Measurements from ENCODE around the gene SLC35E1. TPM values are rescaled to one million over a fixed set of nuclear protein-coding genes. Genes with fewer than 3 reads are reported as not detected.
A peak's percentile ranks its signal among the peaks of the same experiment; 100 is the strongest.
"Not testable (repeated sequence)": the region's sequence is repeated elsewhere in the genome, so short reads cannot be mapped to it uniquely, and the experiment has no call there.

SLC35E1 gene
- total RNA-seq, 2 experiments from 2014 or later = 72.3 to 76.3 TPM

DNA sequence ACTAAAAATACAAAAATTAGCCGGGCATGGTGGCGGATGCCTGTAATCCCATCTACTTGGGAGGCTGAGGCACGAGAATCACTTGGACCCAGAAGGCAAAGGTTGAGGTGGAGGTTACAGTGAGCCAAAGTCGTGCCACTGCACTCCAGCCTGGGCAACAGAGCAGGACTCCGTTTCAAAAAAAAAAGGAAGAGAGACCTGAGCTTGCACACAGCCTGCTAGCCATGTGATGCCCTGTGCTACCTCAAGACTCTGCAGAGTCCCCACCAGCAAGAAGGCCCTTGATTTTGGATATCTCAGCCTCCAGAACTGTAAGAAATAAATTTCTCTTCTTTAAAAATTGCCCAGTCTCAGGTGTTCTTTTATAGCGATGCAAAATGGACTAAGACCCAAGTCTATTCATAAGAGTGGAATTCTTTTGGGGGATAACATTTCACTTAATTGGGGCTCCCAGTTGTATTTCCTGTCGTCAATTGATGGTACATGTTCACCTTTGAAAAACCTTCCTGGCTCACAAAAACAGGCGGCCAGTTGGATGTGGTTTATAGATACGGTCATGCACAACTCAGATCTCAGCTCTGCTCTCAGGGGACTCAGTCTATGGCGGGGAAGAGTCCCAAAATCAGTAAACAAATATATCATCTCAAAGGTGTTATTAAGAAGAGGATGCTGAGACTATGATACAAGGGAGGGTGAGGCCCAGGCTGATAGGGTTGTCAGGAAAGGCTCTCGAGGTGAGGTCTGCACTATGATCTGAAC lies 27.6 kb downstream of the SLC35E1 start:
- POLR2A ChIA-PET = interaction anchor here (1.2 kb wide), 1 partner anchor 12 kb away, joined by 3 read pairs; no protein-coding TSS in a partner anchor
- no peaks in the 10 kb centered on the region for H3K27me3 Mint-ChIP-seq

DNA sequence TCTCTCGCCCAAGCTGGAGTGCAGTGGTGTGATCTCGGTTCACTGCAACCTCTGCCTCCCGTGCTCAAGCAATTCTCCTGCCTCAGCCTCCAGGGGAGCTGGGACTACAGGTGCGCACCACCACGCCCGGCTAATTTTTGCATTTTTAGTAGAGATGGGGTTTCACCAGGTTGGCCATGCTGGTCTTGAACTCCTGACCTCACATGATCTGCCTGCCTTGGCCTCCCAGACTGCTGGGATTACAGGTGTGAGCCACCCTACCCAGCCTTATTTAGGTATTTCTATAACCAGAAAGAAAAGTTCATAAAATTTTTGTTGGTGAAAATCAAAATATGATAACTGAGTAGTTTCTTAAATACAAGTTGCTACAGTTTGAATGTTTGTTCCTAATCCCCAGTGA lies 28.5 kb downstream of the SLC35E1 start:
- H3K27me3 Mint-ChIP-seq; CTCF ChIA-PET; H3K27ac ChIP-seq (ENCODE audit: low read depth in 1 of 2, low read length in 2 of 2); H3K27me3 ChIP-seq (ENCODE audit: control insufficient read depth in 1 of 2, insufficient read depth in 2 of 2, low read length in 2 of 2); H3K9me3 ChIP-seq (ENCODE audit: control insufficient read depth in 1 of 2, insufficient read depth in 1 of 2, low read length in 2 of 2); H3K9me3 Mint-ChIP-seq; H3K4me3 ChIP-seq (ENCODE audit: low read length); ATAC-seq (ENCODE audit: poor library complexity); DNase-seq: not testable (repeated sequence)
- Mint-ChIP-seq H3K4me3 (peak overlapping the region; percentile 97), H3K36me3 (ENCODE audit: low read depth) (peaks cover 28% of the 10 kb centered on the region), H3K27ac (peak overlapping the region; percentile 84), H3K4me1 (ENCODE audit: low read depth) (peaks cover 38% of the 10 kb centered on the region)
- intact Hi-C loops (cut with DNase I, micrococcal nuclease) = loop anchor here in 1 of 2 experiments (2.0 kb wide), 1 partner anchor 117 kb away; the partner anchor contains the start of genes SMIM7 and TMEM38A
- Histone ChIP-seq H3K36me3 (ENCODE audit: insufficient read depth, low read length) (peaks cover 12% of the 10 kb centered on the region), H3K4me1 (ENCODE audit: insufficient read depth, low read length) (peaks cover 58% of the 10 kb centered on the region)
- POLR2A ChIA-PET = interaction anchor here (1.5 to 1.6 kb wide), 2 partner anchors 23 to 44 kb away, joined by 6 to 12 read pairs; no protein-coding TSS in a partner anchor

More for the DNA sequence above, 27.6 kb downstream of the SLC35E1 start:
- intact Hi-C loops (cut with DNase I, micrococcal nuclease) = no loop called here
- ATAC-seq (ENCODE audit: poor library complexity) = no peak
- Mint-ChIP-seq H3K27ac (peak overlapping the region; percentile 45), H3K4me3 (peak overlapping the region; percentile 80), H3K9me3 (no peaks in the 10 kb centered on the region), H3K4me1 (ENCODE audit: low read depth) (peaks cover 35% of the 10 kb centered on the region), H3K36me3 (ENCODE audit: low read depth) (peaks cover 24% of the 10 kb centered on the region)
- peaks cover 51% of the 10 kb centered on the region for H3K4me1 ChIP-seq (ENCODE audit: insufficient read depth, low read length)
- H3K36me3 ChIP-seq (ENCODE audit: insufficient read depth, low read length) = peaks cover 5% of the 10 kb centered on the region
- no peaks in the 10 kb centered on the region for H3K9me3 ChIP-seq (ENCODE audit: control insufficient read depth in 1 of 2, insufficient read depth in 1 of 2, low read length in 2 of 2)
- CTCF ChIA-PET = no interaction called here
- TF ChIP-seq, protein P1, sequence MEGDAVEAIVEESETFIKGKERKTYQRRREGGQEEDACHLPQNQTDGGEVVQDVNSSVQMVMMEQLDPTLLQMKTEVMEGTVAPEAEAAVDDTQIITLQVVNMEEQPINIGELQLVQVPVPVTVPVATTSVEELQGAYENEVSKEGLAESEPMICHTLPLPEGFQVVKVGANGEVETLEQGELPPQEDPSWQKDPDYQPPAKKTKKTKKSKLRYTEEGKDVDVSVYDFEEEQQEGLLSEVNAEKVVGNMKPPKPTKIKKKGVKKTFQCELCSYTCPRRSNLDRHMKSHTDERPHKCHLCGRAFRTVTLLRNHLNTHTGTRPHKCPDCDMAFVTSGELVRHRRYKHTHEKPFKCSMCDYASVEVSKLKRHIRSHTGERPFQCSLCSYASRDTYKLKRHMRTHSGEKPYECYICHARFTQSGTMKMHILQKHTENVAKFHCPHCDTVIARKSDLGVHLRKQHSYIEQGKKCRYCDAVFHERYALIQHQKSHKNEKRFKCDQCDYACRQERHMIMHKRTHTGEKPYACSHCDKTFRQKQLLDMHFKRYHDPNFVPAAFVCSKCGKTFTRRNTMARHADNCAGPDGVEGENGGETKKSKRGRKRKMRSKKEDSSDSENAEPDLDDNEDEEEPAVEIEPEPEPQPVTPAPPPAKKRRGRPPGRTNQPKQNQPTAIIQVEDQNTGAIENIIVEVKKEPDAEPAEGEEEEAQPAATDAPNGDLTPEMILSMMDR (IDR thresholded peaks at IDR 0.05) = no peak
- H3K4me3 ChIP-seq (ENCODE audit: low read length) = no peak overlapping the region
- no peak overlapping the region for H3K27ac ChIP-seq (ENCODE audit: low read depth in 1 of 2, low read length in 2 of 2)
- DNase-seq = no peak
- no peaks in the 10 kb centered on the region for H3K27me3 ChIP-seq (ENCODE audit: control insufficient read depth in 1 of 2, insufficient read depth in 2 of 2, low read length in 2 of 2)

DNA sequence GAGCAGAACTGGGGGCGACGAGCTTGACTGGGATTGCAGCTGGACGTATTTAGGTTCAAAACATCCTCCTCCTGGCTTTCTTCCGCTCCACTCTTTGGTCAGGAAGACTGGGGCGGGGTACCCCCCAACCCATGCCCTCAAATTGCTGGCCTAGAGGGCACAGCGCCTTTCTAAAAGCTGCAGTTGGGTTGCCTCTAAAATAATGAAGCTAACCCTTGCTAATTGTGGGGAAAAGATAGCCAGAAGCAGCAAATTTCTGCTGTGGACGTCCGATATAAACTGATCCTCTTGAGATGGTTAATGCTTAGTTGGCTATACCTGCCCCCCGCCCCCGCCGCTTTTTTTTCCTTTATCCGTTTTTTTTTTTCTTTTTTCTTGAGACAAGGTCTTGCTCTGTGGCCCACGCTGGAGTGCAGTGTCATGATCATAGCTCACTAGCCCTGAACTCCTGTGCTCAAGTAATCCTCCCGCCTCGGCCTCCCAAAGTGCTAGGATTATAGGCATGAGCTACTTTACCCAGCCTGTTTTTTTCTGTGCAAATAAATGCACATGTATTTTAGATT lies 29.2 kb downstream of the SLC35E1 start:
- no peaks in the 10 kb centered on the region for H3K27me3 ChIP-seq (ENCODE audit: control insufficient read depth in 1 of 2, insufficient read depth in 2 of 2, low read length in 2 of 2)
- peak overlapping the region; percentile 97 for H3K4me3 Mint-ChIP-seq
- H3K36me3 Mint-ChIP-seq (ENCODE audit: low read depth) = peaks cover 35% of the 10 kb centered on the region
- H3K9me3 Mint-ChIP-seq = no peaks in the 10 kb centered on the region
- peaks cover 18% of the 10 kb centered on the region for H3K36me3 ChIP-seq (ENCODE audit: insufficient read depth, low read length)
- DNase-seq (no peak), ATAC-seq (ENCODE audit: poor library complexity) (no peak)
- CTCF ChIA-PET = no interaction called here
- H3K9me3 ChIP-seq (ENCODE audit: control insufficient read depth in 1 of 2, insufficient read depth in 1 of 2, low read length in 2 of 2) = no peaks in the 10 kb centered on the region
- POLR2A ChIA-PET = interaction anchor here (0.6 to 1.6 kb wide), 8 partner anchors 8 to 118 kb away, joined by 3 to 12 read pairs (median 5); partner anchors contain the start of genes MED26 and TMEM38A
- intact Hi-C loops (cut with DNase I, micrococcal nuclease) = loop anchor here (1.0 to 2.0 kb wide), 7 partner anchors 23 to 118 kb away; partner anchors contain the start of genes C19orf44 (in 2 of the 2), CALR3 (in 2 of the 2), MED26 (in 2 of the 2) and SMIM7 (in 2 of the 2)
- peaks cover 63% of the 10 kb centered on the region for H3K4me1 ChIP-seq (ENCODE audit: insufficient read depth, low read length)
- TF ChIP-seq, protein P1 (IDR thresholded peaks at IDR 0.05) = no peak
- peak overlapping the region; percentile 95 for H3K4me3 ChIP-seq (ENCODE audit: low read length)
- peak overlapping the region; percentile 84 for H3K27ac Mint-ChIP-seq
- peaks cover 46% of the 10 kb centered on the region for H3K4me1 Mint-ChIP-seq (ENCODE audit: low read depth)
- H3K27me3 Mint-ChIP-seq = no peaks in the 10 kb centered on the region
- H3K27ac ChIP-seq (ENCODE audit: low read depth in 1 of 2, low read length in 2 of 2) = peak overlapping the region; percentile 75 to 79

Data from CD4-positive, alpha-beta T cell (primary cell).